Esophagus muscularis mucosa (tissue), 3 donors: ENCODE data around the gene EFEMP2.
A peak's percentile ranks its signal among the peaks of the same experiment; 100 is the strongest.

Experiments used
- POLR2A ChIP-seq: fragments of 450-650 bp; IDR thresholded peaks from one replicate; pipeline ENCODE4 v1.6.1; 2017; ENCODE audit warnings: antibody characterized with exemption, moderate library complexity, mild to moderate bottlenecking, low read depth
- POLR2AphosphoS5 ChIP-seq, 2 donors: sonication (generic); formaldehyde crosslinking; IDR thresholded peaks; one replicate each; pipeline ENCODE4 v1.6.1; 2017; ENCODE audit warnings: antibody characterized with exemption in 2 of 2
- TF ChIP-seq, protein P1 (sequence below), 3 experiments: fragments of 200-600 bp in 2 of 3; fragments of 450-650 bp in 1 of 3; sonication (generic) in 2 of 3; IDR thresholded peaks; one replicate each; pipeline ENCODE4 v1.5.1; 2017 to 2019; ENCODE audit warnings: antibody characterized with exemption in 3 of 3, mild to moderate bottlenecking in 2 of 3, moderate library complexity in 1 of 3

DNA sequence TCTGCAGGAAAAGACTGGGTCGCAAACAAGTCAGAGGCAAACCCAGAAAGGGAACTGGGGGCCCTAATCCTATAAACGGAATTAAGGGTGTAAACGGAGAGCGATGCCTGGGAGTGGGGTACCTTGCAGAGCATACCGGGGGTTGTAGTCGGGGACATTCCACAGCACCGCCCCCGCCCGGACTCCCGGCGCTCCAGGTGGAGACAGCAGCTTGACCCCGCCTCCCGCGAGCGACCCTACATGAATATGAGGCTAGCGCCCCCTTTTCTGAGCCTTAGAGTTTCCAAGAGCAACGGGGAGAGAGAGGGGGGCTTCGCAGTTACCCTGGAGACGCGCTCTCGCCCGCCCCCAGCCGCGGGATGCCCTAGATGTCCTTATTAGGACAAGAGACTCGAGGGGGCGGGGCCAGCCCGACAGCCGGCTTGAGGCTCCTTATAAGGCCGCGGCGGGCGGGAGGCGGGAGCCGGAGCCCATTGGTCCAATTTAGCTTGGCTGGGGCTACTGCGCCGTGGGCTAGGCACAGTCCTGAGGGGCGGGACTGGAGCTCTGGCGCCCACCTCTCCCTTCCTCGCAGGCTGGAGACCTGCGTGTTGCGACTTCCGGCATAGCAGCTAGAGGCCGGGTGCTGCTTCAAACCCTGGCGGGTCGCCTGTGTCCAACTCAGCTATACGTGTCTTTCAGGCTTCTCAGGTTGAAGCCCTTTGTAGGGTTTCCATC is 13.3 kb downstream of the EFEMP2 start:
- TF ChIP-seq, protein P1, sequence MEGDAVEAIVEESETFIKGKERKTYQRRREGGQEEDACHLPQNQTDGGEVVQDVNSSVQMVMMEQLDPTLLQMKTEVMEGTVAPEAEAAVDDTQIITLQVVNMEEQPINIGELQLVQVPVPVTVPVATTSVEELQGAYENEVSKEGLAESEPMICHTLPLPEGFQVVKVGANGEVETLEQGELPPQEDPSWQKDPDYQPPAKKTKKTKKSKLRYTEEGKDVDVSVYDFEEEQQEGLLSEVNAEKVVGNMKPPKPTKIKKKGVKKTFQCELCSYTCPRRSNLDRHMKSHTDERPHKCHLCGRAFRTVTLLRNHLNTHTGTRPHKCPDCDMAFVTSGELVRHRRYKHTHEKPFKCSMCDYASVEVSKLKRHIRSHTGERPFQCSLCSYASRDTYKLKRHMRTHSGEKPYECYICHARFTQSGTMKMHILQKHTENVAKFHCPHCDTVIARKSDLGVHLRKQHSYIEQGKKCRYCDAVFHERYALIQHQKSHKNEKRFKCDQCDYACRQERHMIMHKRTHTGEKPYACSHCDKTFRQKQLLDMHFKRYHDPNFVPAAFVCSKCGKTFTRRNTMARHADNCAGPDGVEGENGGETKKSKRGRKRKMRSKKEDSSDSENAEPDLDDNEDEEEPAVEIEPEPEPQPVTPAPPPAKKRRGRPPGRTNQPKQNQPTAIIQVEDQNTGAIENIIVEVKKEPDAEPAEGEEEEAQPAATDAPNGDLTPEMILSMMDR (IDR thresholded peaks at IDR 0.05), result peak in 2 of 3 experiments; percentile 9
- peak; percentile 99 to 100 for TF ChIP-seq POLR2AphosphoS5 (IDR thresholded peaks at IDR 0.05)
- peak; percentile 95 for TF ChIP-seq POLR2A
